Measurements from ENCODE around the gene LRRC59.
A peak's percentile ranks its signal among the peaks of the same experiment; 100 is the strongest.
"Not testable (repeated sequence)": the region's sequence is repeated elsewhere in the genome, so short reads cannot be mapped to it uniquely, and the experiment has no call there.

Gene LRRC59

GRCh38 chr17:50345432-50346312 lies 51.7 kb downstream of the LRRC59 start, which contains the start of gene XYLT2:
TSS of gene XYLT2 (plus strand) at chr17:50346126. CDS start at chr17:50346141, 15 bp downstream.
- peak; percentile 92 to 93 for DNase-seq

GRCh38 chr17:50344731-50345365 lies 52.5 kb downstream of the LRRC59 start:
- no peak for DNase-seq

GRCh38 chr17:50339381-50339780 lies 57.9 kb downstream of the LRRC59 start:
- DNase-seq, result no peak

- no peak for DNase-seq
Observed at GRCh38 chr17:50338645-50339044, 58.7 kb downstream of the LRRC59 start.

- DNase-seq, result no peak
Observed at GRCh38 chr17:50337956-50338355, 59.4 kb downstream of the LRRC59 start.

GRCh38 chr17:50333291-50334057 lies 63.8 kb downstream of the LRRC59 start:
- not testable (repeated sequence) for DNase-seq

GRCh38 chr17:50332196-50332595 lies 65.1 kb downstream of the LRRC59 start:
- DNase-seq, result no peak
